Upper lobe of left lung (tissue), 4 donors: ENCODE results near the gene RPLP2.

ENCODE experiments used
- POLR2A ChIP-seq, 4 donors: fragments of 450-650 bp; IDR thresholded peaks; one replicate each; pipeline ENCODE4 v1.5.1; 2016 to 2017; ENCODE audit warnings: antibody characterized with exemption in 4 of 4, mild to moderate bottlenecking in 2 of 4
- TF ChIP-seq, protein P1 (sequence below), 6 experiments: fragments of 450-650 bp in 4 of 6; fragments of 200-600 bp in 2 of 6; sonication (generic) in 2 of 6; IDR thresholded peaks; one replicate each; pipeline ENCODE4 v1.5.1; 2016 to 2019; ENCODE audit warnings: antibody characterized with exemption in 6 of 6

DNA sequence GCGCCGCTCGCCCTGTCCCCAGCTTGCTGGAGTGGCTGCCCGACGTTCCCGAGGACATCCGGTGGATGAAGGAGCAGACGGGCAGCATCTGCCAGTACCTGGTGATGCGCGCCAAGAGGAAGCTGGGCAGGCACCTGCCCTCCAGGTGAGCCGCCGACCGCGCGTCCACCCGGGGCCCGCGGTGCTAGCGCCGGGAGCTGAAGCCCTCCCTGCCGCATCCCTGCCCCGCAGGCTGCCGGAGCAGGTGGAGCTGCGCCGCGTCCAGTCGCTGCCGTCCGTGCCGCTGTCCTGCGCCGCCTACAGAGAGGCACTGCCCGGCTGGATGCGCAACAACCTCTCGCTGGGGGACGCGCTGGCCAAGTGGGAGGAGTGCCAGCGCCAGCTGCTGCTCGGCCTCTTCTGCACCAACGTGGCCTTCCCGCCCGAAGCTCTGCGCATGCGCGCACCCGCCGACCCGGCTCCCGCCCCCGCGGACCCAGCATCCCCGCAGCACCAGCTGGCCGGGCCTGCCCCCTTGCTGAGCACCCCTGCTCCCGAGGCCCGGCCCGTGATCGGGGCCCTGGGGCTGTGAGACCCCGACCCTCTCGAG lies 14.6 kb downstream of the RPLP2 start:
- TF ChIP-seq, protein P1, sequence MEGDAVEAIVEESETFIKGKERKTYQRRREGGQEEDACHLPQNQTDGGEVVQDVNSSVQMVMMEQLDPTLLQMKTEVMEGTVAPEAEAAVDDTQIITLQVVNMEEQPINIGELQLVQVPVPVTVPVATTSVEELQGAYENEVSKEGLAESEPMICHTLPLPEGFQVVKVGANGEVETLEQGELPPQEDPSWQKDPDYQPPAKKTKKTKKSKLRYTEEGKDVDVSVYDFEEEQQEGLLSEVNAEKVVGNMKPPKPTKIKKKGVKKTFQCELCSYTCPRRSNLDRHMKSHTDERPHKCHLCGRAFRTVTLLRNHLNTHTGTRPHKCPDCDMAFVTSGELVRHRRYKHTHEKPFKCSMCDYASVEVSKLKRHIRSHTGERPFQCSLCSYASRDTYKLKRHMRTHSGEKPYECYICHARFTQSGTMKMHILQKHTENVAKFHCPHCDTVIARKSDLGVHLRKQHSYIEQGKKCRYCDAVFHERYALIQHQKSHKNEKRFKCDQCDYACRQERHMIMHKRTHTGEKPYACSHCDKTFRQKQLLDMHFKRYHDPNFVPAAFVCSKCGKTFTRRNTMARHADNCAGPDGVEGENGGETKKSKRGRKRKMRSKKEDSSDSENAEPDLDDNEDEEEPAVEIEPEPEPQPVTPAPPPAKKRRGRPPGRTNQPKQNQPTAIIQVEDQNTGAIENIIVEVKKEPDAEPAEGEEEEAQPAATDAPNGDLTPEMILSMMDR (IDR thresholded peaks at IDR 0.05), result no peak
- TF ChIP-seq POLR2A (IDR thresholded peaks at IDR 0.05), result no peak
